SK-N-MC (cell line): Measurements from ENCODE around the gene OR2AT4.

Experiments
- EZH2 ChIP-seq: fragments of 200-600 bp; sonication (generic); IDR thresholded peaks from one replicate; pipeline ENCODE4 v1.6.1; 2017; ENCODE audit warnings: antibody characterized with exemption
- POLR2AphosphoS5 ChIP-seq: IDR thresholded peaks from 2 replicates; pipeline ENCODE4 v1.6.1; 2012; ENCODE audit warnings: mild to moderate bottlenecking, low read depth, low read length, borderline replicate concordance

GRCh38 chr11:75145972-75146519 is 49.4 kb upstream of the OR2AT4 start:
- TF ChIP-seq POLR2AphosphoS5 (no peak), EZH2 (no peak)
